ENCODE data around the gene KLHL17.

Gene KLHL17

DNA sequence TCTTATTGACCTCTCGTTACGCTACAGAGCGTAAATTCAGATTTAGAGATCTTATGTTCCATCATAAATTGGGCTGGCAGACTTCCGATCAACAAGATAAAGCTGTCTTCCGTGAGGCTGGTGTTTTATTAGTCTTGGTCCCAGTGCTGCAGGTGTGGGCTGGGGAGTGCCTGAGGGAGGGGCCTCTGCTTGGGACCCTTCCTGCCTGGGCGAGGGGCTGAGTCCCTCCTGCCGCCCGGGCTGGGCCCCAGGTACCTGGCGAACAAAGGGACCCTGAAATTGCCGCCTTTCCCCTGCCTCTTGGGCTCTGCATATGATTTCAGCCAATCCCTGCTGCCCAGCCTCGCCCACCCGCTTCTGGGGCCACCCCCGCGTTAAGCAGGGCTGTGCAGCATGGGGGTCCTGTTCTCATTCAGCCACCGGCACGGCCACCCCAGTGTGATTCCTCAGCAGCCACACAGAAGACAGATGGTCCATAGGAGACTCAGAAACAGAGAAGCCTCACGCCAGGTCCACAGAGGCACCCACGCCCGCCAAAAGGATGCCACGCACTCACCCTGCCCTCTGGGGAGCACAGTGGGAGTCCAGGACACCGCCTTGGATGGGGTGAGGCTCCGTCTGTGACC lies 42.8 kb upstream of the KLHL17 start:
- no peak for DNase-seq (ENCODE audit: low spot score)
- TF ChIP-seq, protein P1, sequence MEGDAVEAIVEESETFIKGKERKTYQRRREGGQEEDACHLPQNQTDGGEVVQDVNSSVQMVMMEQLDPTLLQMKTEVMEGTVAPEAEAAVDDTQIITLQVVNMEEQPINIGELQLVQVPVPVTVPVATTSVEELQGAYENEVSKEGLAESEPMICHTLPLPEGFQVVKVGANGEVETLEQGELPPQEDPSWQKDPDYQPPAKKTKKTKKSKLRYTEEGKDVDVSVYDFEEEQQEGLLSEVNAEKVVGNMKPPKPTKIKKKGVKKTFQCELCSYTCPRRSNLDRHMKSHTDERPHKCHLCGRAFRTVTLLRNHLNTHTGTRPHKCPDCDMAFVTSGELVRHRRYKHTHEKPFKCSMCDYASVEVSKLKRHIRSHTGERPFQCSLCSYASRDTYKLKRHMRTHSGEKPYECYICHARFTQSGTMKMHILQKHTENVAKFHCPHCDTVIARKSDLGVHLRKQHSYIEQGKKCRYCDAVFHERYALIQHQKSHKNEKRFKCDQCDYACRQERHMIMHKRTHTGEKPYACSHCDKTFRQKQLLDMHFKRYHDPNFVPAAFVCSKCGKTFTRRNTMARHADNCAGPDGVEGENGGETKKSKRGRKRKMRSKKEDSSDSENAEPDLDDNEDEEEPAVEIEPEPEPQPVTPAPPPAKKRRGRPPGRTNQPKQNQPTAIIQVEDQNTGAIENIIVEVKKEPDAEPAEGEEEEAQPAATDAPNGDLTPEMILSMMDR (IDR thresholded peaks at IDR 0.05; ENCODE audit: borderline replicate concordance, control extremely low read depth, extremely low read depth, insufficient read depth, missing control alignments), result no peak
- in situ Hi-C loops (cut with MboI; ENCODE audit: low sequenced_read_pairs, unreplicated experiment), result no loop called here

GRCh38 chr1:918353-918752 lies 42.0 kb upstream of the KLHL17 start:
- in situ Hi-C loops (cut with MboI; ENCODE audit: low sequenced_read_pairs, unreplicated experiment), result no loop called here
- no peak for DNase-seq (ENCODE audit: low spot score)
- TF ChIP-seq, protein P1 (IDR thresholded peaks at IDR 0.05; ENCODE audit: borderline replicate concordance, control extremely low read depth, extremely low read depth, insufficient read depth, missing control alignments), result no peak

DNA sequence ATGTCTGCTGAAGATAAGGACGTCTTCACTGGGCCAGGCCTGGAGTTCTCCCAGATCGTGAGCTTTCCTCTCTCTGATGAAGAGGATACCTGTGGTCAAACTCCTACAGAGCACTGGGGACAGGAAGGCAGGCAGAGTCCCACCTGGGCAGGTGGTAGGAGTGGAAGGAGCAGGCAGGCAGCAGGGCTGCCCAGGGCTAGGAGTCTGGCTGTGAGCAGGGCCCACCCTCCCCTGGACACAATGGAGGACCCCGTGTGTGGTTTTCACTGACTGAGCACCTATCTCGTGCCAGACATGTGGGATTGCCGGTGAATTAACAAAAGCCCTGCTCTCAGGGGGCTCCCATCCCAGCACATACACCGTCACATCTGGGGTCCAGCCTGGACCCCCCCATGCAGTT lies 41.5 kb upstream of the KLHL17 start:
- DNase-seq (ENCODE audit: low spot score), result no peak
- in situ Hi-C loops (cut with MboI; ENCODE audit: low sequenced_read_pairs, unreplicated experiment), result no loop called here
- TF ChIP-seq, protein P1 (IDR thresholded peaks at IDR 0.05; ENCODE audit: borderline replicate concordance, control extremely low read depth, extremely low read depth, insufficient read depth, missing control alignments), result no peak

- in situ Hi-C loops (cut with MboI; ENCODE audit: low sequenced_read_pairs, unreplicated experiment), result no loop called here
- no peak for DNase-seq (ENCODE audit: low spot score)
- TF ChIP-seq, protein P1 (IDR thresholded peaks at IDR 0.05; ENCODE audit: borderline replicate concordance, control extremely low read depth, extremely low read depth, insufficient read depth, missing control alignments), result no peak
Observed at GRCh38 chr1:919271-919872, 41.0 kb upstream of the KLHL17 start.

- DNase-seq (ENCODE audit: low spot score), result no peak
- TF ChIP-seq, protein P1 (IDR thresholded peaks at IDR 0.05; ENCODE audit: borderline replicate concordance, control extremely low read depth, extremely low read depth, insufficient read depth, missing control alignments), result no peak
- in situ Hi-C loops (cut with MboI; ENCODE audit: low sequenced_read_pairs, unreplicated experiment), result no loop called here
Observed at GRCh38 chr1:920010-920409, 40.4 kb upstream of the KLHL17 start.

DNA sequence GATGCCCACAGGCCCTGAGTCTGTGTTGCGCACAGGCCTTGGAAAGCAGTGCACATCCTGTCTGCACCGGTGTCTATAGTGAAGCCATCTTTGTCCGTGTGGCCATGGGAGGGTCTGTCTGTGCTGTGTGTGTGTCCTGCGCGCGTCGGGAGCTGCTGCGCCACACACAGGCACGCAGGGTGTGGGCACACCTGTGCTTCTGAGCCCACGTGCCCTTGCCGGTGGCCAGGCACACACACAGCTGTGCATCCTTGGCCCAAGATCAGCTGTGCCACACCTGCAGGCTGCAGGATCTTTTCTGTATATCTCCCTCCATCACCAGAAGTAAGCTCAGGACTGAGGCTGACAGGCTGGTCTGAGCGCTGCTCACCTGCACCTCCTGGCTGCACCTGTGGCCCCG lies 39.9 kb upstream of the KLHL17 start:
- DNase-seq (ENCODE audit: low spot score), result no peak
- in situ Hi-C loops (cut with MboI; ENCODE audit: low sequenced_read_pairs, unreplicated experiment), result no loop called here
- TF ChIP-seq, protein P1 (IDR thresholded peaks at IDR 0.05; ENCODE audit: borderline replicate concordance, control extremely low read depth, extremely low read depth, insufficient read depth, missing control alignments), result no peak
